OCI-LY1 (cell line): ENCODE data around the gene SLC29A1.

Experiments
- EZH2 ChIP-seq: fragments of 200-600 bp; sonication (generic), shearing (Covaris generic); IDR thresholded peaks from 2 replicates; pipeline ENCODE4 v1.8.0; 2017; ENCODE audit warnings: borderline replicate concordance, mixed run types, mild to moderate bottlenecking, antibody characterized with exemption, low read length, moderate library complexity, mixed read lengths
- TF ChIP-seq, protein P1 (sequence below): fragments of 200-600 bp; sonication (generic), shearing (Covaris generic); IDR thresholded peaks from 2 replicates; pipeline ENCODE4 v1.5.1; 2017; ENCODE audit warnings: mild to moderate bottlenecking, antibody characterized with exemption, low read length, moderate library complexity, mixed read lengths

GRCh38 chr6:44179648-44180047 is 43.7 kb upstream of the SLC29A1 start:
- TF ChIP-seq, protein P1, sequence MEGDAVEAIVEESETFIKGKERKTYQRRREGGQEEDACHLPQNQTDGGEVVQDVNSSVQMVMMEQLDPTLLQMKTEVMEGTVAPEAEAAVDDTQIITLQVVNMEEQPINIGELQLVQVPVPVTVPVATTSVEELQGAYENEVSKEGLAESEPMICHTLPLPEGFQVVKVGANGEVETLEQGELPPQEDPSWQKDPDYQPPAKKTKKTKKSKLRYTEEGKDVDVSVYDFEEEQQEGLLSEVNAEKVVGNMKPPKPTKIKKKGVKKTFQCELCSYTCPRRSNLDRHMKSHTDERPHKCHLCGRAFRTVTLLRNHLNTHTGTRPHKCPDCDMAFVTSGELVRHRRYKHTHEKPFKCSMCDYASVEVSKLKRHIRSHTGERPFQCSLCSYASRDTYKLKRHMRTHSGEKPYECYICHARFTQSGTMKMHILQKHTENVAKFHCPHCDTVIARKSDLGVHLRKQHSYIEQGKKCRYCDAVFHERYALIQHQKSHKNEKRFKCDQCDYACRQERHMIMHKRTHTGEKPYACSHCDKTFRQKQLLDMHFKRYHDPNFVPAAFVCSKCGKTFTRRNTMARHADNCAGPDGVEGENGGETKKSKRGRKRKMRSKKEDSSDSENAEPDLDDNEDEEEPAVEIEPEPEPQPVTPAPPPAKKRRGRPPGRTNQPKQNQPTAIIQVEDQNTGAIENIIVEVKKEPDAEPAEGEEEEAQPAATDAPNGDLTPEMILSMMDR: no peak
- TF ChIP-seq EZH2: no peak
